GM12864 (cell line): ENCODE data around the gene OR4D1.

Source experiments
- DNase-seq: peaks from one replicate; pipeline ENCODE4 v3.0.0-alpha.2; 2011; ENCODE audit warnings: low read depth
- H3K4me3 ChIP-seq: 2 replicates; pipeline ENCODE4 v1.5.1; 2011; ENCODE audit warnings: mild to moderate bottlenecking, low read depth, low read length, control low read depth
- CTCF ChIP-seq: IDR thresholded peaks from 2 replicates; pipeline ENCODE4 v1.5.1; 2011; ENCODE audit warnings: low read depth, mild to moderate bottlenecking, moderate library complexity, low read length, control low read depth, inconsistent platforms; ENCODE audit errors: missing control alignments

OR4D1 gene

GRCh38 chr17:58184308-58184985, 36.3 kb downstream of the OR4D1 start:
- no peak overlapping the region for H3K4me3 ChIP-seq
- no peak for TF ChIP-seq CTCF
- DNase-seq = no peak

GRCh38 chr17:58184986-58185761, 37.0 kb downstream of the OR4D1 start:
- no peak overlapping the region for H3K4me3 ChIP-seq
- no peak for DNase-seq
- TF ChIP-seq CTCF = no peak

- no peak for DNase-seq
- no peak for TF ChIP-seq CTCF
- H3K4me3 ChIP-seq = no peak overlapping the region
These were observed 38.4 kb downstream of the OR4D1 start for GRCh38 chr17:58186591-58186990.

GRCh38 chr17:58187063-58187462, 38.9 kb downstream of the OR4D1 start:
- no peak for TF ChIP-seq CTCF
- H3K4me3 ChIP-seq = no peak overlapping the region
- DNase-seq = no peak

DNA sequence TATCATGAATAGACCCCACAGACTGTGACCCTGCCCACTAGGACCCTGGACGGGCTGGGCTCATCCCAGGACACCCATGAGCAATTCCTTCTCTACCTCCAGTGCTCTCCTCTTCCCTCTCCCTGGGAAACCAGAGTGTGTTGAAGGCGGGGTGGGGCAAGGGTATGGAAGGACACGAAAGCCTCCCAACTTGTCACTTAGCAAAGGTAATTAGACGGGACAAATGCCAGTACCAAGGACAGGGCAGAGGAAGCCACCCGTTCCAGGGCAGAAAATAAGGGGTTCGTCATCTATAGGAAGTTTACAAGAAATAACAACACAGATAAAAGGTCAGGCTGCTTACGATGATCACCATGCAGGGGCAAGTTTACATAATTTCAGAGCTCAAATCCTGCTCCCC, 39.5 kb downstream of the OR4D1 start:
- TF ChIP-seq CTCF = no peak
- H3K4me3 ChIP-seq = no peak overlapping the region
- DNase-seq = no peak

GRCh38 chr17:58189436-58190146, 41.4 kb downstream of the OR4D1 start:
- no peak for TF ChIP-seq CTCF
- no peak overlapping the region for H3K4me3 ChIP-seq
- no peak for DNase-seq
